Gastroesophageal sphincter (tissue), 3 donors: ENCODE data around the gene ZNF611.
"Not testable (repeated sequence)": the region's sequence is repeated elsewhere in the genome, so short reads cannot be mapped to it uniquely, and the experiment has no call there.

Experiments used
- EP300 ChIP-seq: sonication (generic); formaldehyde crosslinking; IDR thresholded peaks from one replicate; pipeline ENCODE4 v1.6.1; 2017; ENCODE audit warnings: antibody characterized with exemption, mild to moderate bottlenecking
- POLR2A ChIP-seq, 2 donors: fragments of 450-650 bp; IDR thresholded peaks; one replicate each; pipeline ENCODE4 v1.6.1; 2017; ENCODE audit warnings: antibody characterized with exemption in 2 of 2, mild to moderate bottlenecking in 2 of 2, moderate library complexity in 1 of 2
- POLR2AphosphoS5 ChIP-seq: sonication (generic); formaldehyde crosslinking; IDR thresholded peaks from one replicate; pipeline ENCODE4 v1.6.1; 2017; ENCODE audit warnings: antibody characterized with exemption
- TF ChIP-seq, protein P1 (sequence below), 4 experiments: fragments of 200-600 bp in 2 of 4; fragments of 450-650 bp in 2 of 4; sonication (generic) in 1 of 4; IDR thresholded peaks; one replicate each; pipeline ENCODE4 v1.5.1; 2017 to 2019; ENCODE audit warnings: antibody characterized with exemption in 4 of 4, mild to moderate bottlenecking in 2 of 4, moderate library complexity in 2 of 4

DNA sequence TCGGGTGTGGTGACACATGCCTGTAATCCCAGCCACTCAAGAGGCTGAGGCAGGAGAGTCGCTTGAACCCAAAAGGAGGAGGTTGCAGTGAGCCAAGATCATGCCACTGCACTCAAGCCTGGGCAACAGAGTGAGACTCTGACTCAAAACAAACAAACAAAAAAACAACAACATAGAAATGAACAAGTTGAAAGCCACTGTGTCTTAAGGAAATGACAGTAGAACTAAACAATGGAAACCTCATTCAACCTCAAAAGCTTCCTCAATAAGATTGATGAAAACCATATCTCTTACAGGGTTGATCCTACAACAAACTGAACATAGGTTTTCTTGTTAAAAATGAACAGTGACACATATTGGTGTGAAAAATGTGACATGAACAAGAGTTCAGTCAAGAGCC is 21.8 kb downstream of the ZNF611 start:
- not testable (repeated sequence) for TF ChIP-seq EP300; POLR2A (IDR thresholded peaks at IDR 0.05); POLR2AphosphoS5
- TF ChIP-seq, protein P1, sequence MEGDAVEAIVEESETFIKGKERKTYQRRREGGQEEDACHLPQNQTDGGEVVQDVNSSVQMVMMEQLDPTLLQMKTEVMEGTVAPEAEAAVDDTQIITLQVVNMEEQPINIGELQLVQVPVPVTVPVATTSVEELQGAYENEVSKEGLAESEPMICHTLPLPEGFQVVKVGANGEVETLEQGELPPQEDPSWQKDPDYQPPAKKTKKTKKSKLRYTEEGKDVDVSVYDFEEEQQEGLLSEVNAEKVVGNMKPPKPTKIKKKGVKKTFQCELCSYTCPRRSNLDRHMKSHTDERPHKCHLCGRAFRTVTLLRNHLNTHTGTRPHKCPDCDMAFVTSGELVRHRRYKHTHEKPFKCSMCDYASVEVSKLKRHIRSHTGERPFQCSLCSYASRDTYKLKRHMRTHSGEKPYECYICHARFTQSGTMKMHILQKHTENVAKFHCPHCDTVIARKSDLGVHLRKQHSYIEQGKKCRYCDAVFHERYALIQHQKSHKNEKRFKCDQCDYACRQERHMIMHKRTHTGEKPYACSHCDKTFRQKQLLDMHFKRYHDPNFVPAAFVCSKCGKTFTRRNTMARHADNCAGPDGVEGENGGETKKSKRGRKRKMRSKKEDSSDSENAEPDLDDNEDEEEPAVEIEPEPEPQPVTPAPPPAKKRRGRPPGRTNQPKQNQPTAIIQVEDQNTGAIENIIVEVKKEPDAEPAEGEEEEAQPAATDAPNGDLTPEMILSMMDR (IDR thresholded peaks at IDR 0.05) = not testable (repeated sequence)
